Liver (tissue), 3 donors: ENCODE results near the gene RAB14.

Experiments
- ATF3 ChIP-seq: IDR thresholded peaks from 2 replicates; pipeline ENCODE4 v1.6.1; 2016; ENCODE audit warnings: antibody characterized with exemption
- CTCF ChIP-seq: fragments of 150-350 bp; IDR thresholded peaks from 2 replicates; pipeline ENCODE4 v1.5.1; 2017; ENCODE audit warnings: improper control_type of control experiment, low read depth, low read length; ENCODE audit not compliant: missing input control
- EGR1 ChIP-seq, 2 donors: IDR thresholded peaks; 2 replicates each; pipeline ENCODE4 v1.6.1; 2016 to 2018; ENCODE audit warnings: antibody characterized with exemption in 2 of 2, low read depth in 2 of 2
- GABPA ChIP-seq, 2 donors: IDR thresholded peaks in 1 of 2; conservative IDR thresholded peaks in 1 of 2; 2 replicates each; pipeline ENCODE4 v1.6.1; 2016; ENCODE audit warnings: antibody characterized with exemption in 2 of 2, mild to moderate bottlenecking in 1 of 2, moderate library complexity in 1 of 2
- HNF4G ChIP-seq: IDR thresholded peaks from 2 replicates; pipeline ENCODE4 v1.6.1; 2016; ENCODE audit warnings: antibody characterized with exemption
- JUND ChIP-seq, 2 donors: IDR thresholded peaks; 2 replicates each; pipeline ENCODE4 v1.6.1; 2016; ENCODE audit warnings: antibody characterized with exemption in 2 of 2
- RXRA ChIP-seq, 2 donors: IDR thresholded peaks; 2 replicates each; pipeline ENCODE4 v1.6.1; 2017 to 2018; ENCODE audit warnings: antibody characterized with exemption in 2 of 2, mild to moderate bottlenecking in 1 of 2
- donor health status: healthy.
- donor health status: healthy.

GRCh38 chr9:121219530-121219929 lies 17.9 kb upstream of the RAB14 start:
- TF ChIP-seq GABPA (IDR thresholded peaks at IDR 0.05 in 1 of 2, conservative IDR thresholded peaks at IDR 0.05 in 1 of 2) (no peak), EGR1 (IDR thresholded peaks at IDR 0.05; ENCODE audit: low read depth in 2 of 2) (no peak), CTCF (no peak), HNF4G (no peak), JUND (IDR thresholded peaks at IDR 0.05) (no peak), RXRA (IDR thresholded peaks at IDR 0.05) (no peak), ATF3 (no peak)
